ENCODE measurements around the gene CCDC27.

CCDC27 gene

DNA sequence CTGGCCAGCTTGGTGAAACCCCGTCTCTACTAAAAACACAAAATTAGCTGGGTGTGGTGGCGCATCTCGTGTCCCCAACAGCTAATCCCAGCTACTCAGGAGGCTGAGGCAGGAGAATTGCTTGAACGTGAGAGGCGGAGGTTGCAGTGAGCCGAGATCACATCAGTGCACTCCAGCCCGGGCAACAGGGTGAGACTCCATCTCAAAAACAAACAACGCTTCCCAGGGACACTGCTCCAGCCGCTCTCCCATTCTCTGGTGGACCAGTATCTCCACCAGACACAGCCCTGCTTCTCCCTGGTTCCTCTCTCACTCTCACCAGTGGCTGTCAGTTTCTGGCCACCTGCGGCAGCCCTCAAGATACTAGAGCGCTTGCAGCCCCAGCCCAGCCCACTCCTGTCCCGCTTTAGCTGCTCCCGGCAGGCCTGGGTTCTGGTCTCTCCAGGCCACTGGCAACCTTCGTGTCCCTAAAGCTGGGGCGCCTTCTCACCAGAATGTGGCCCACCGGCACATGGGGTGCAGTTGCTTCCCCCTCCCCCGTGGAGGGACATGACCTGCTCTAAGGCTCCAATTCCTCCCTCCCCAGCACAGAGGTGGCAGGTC is 65.0 kb downstream of the CCDC27 start:
- no peak for DNase-seq (ENCODE audit: low read depth in 1 of 2, low spot score in 1 of 2)

GRCh38 chr1:3817821-3818597 is 65.8 kb downstream of the CCDC27 start:
- DNase-seq (ENCODE audit: low read depth in 1 of 2, low spot score in 1 of 2) = no peak

GRCh38 chr1:3819771-3820200 is 67.5 kb downstream of the CCDC27 start:
- DNase-seq (ENCODE audit: low read depth in 1 of 2, low spot score in 1 of 2) = no peak

GRCh38 chr1:3820316-3820715 is 68.1 kb downstream of the CCDC27 start:
- no peak for DNase-seq (ENCODE audit: low read depth in 1 of 2, low spot score in 1 of 2)

GRCh38 chr1:3821004-3821403 is 68.8 kb downstream of the CCDC27 start:
- DNase-seq (ENCODE audit: low read depth in 1 of 2, low spot score in 1 of 2) = no peak
